ENCODE measurements around the gene CRYBG1.

- TF ChIP-seq TP53 (CRISPR knock-in tag; IDR thresholded peaks at IDR 0.05) (no peak), TEAD4 (CRISPR knock-in tag; IDR thresholded peaks at IDR 0.05) (no peak), ZNF121 (CRISPR knock-in tag; IDR thresholded peaks at IDR 0.05) (no peak), CTCF (IDR thresholded peaks at IDR 0.05) (no peak), ZNF232 (CRISPR knock-in tag; IDR thresholded peaks at IDR 0.05) (no peak), IRF1 (CRISPR knock-in tag; IDR thresholded peaks at IDR 0.05) (no peak), ETV6 (CRISPR knock-in tag; IDR thresholded peaks at IDR 0.05) (no peak), CBFB (CRISPR knock-in tag; IDR thresholded peaks at IDR 0.05; ENCODE audit: low read depth) (no peak), SMAD4 (CRISPR knock-in tag; IDR thresholded peaks at IDR 0.05) (no peak), NFYB (CRISPR knock-in tag; conservative IDR thresholded peaks at IDR 0.05; ENCODE audit: low read depth) (no peak), ATF1 (CRISPR knock-in tag; IDR thresholded peaks at IDR 0.05) (no peak)
- TF ChIP-seq, protein P1, sequence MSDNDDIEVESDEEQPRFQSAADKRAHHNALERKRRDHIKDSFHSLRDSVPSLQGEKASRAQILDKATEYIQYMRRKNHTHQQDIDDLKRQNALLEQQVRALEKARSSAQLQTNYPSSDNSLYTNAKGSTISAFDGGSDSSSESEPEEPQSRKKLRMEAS (CRISPR knock-in tag; IDR thresholded peaks at IDR 0.05): no peak
Observed at GRCh38 chr6:106579281-106579680, 218.8 kb downstream of the CRYBG1 start.

All from WTC11 (cell line).